Mammary epithelial cell (primary cell): ENCODE data around the gene VWA3A.

ENCODE experiments used
- CTCF ChIP-seq, 2 donors: IDR thresholded peaks in 1 of 2; conservative IDR thresholded peaks in 1 of 2; 2 replicates each; pipeline ENCODE4 v1.5.1; 2011 to 2012; ENCODE audit warnings: inconsistent platforms in 2 of 2, low read length in 2 of 2, mild to moderate bottlenecking in 2 of 2, control low read depth in 1 of 2, low read depth in 1 of 2; ENCODE audit not compliant: insufficient read depth in 1 of 2; ENCODE audit errors: extremely low read depth in 1 of 2
- EZH2 ChIP-seq: IDR thresholded peaks from 2 replicates; pipeline ENCODE4 v1.6.1; 2012; ENCODE audit warnings: low read length, inconsistent platforms, borderline replicate concordance

- TF ChIP-seq EZH2 (no peak), CTCF (conservative IDR thresholded peaks at IDR 0.05 in 1 of 2, IDR thresholded peaks at IDR 0.05 in 1 of 2; ENCODE audit: extremely low read depth in 1 of 2, insufficient read depth in 1 of 2, low read depth in 1 of 2, low read length in 2 of 2) (no peak)
Measured at GRCh38 chr16:22071331-22071910, 20.9 kb upstream of the VWA3A start.
